ENCODE data around the gene INKA1.

INKA1 gene

GRCh38 chr3:49791571-49791970, 11.5 kb upstream of the INKA1 start:
- TF ChIP-seq CTCF (IDR thresholded peaks at IDR 0.05): no peak

- no peak for TF ChIP-seq CTCF (IDR thresholded peaks at IDR 0.05)
Measured at GRCh38 chr3:49792371-49793150, 10.5 kb upstream of the INKA1 start.

DNA sequence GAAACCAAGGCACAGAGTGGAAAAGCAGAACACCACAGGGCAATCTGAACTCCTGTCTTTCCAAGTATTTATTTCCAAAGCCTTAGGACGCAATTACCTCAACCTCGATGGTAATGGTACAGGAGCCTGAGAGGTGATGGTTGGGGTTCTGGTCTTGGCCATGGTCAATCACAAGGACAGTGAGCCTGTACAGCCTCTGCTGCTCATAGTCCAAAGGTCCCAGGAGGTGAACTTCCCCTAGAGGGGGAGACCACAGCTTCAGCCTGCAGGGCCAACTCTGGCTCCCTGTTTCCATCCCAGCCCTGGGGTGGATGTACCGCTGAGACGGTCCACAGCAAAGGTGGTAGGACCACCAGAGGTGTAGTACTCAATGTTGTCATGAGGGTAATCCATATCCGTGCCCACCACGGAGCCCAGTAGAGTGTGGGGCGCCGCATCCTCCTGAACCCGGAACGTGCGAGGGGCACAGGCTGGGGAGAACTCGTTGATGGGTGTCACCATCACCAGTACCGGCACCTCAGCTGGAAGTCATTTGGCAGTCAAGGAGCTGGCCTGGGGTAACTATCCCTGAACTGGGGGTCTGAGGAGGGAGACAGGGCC, 9.5 kb upstream of the INKA1 start:
- no peak for TF ChIP-seq CTCF (IDR thresholded peaks at IDR 0.05)

GRCh38 chr3:49794431-49794830, 8.6 kb upstream of the INKA1 start:
- no peak for TF ChIP-seq CTCF (IDR thresholded peaks at IDR 0.05)

DNA sequence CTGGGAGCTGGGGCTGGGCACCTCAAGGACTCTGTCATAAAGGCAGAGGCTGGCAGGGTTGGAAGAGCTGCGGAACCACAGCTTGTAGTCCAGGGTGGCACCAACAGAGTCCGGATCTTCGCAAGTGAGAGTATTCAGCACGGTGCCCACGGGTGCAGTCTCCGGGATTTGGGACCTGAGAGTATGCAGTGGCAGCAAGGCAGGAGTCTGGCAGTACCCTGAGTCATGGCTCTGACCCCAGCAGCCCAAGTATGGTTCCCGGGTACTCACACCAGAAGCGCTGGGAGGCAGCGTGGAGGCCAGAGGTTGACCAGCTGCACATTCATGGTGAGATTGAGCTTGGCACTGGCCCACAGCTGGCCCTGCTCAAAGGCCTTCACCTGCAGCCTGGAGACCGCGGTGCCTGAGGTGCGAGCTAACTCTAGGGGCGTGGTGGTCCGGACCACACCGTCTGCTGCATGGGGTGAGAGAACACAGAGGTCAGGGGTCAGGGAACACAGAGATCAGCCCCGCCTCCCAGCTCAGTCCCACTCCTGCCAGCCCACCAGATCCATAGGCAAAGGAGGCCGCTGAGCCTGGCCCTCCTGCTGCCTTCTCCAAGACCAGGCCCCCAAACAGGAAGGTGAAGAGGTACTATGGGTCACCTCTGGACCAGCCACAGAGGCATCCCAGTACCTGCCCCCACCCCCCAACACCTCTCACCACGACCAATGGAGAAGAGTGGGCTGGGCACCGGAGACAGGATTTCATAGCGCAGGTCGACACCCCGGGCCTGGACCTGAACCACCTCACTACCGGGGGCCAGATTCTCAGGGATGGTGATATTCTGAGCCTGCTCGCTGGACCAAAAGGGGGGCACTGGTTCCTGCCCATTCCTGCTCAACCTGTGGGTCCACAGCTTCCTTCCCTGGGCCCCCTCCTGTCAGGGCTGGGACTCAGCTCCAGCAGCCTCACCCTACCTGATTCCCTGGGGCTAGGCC, 7.8 kb upstream of the INKA1 start:
- no peak for TF ChIP-seq CTCF (IDR thresholded peaks at IDR 0.05)

- TF ChIP-seq CTCF (IDR thresholded peaks at IDR 0.05): no peak
Measured at GRCh38 chr3:49799105-49799504, 4.0 kb upstream of the INKA1 start.

GRCh38 chr3:49799761-49800160, 3.3 kb upstream of the INKA1 start, which contains the start of gene CDHR4:
Gene CDHR4 (minus strand): TSS chr3:49799873. CDS start chr3:49799812, 61 bp downstream.
- no peak for TF ChIP-seq CTCF (IDR thresholded peaks at IDR 0.05)

All from LNCAP (cell line).